DMS79 (cell line): ENCODE measurements around the gene SUPT3H.
"Not testable (repeated sequence)": the region's sequence is repeated elsewhere in the genome, so short reads cannot be mapped to it uniquely, and the experiment has no call there.

Experiments
- DNase-seq: peaks from one replicate; lab custom pipeline; 2025; lab: John Stamatoyannopoulos, UW

The SUPT3H gene

GRCh38 chr6:44951253-44951747, 426.4 kb downstream of the SUPT3H start:
- DNase-seq, result no peak

- no peak for DNase-seq
Observed at GRCh38 chr6:44949596-44950201, 428.0 kb downstream of the SUPT3H start.

GRCh38 chr6:44943541-44943940, 434.2 kb downstream of the SUPT3H start:
- no peak for DNase-seq

GRCh38 chr6:44942798-44943197, 434.9 kb downstream of the SUPT3H start:
- no peak for DNase-seq

GRCh38 chr6:44942201-44942600, 435.5 kb downstream of the SUPT3H start:
- no peak for DNase-seq

- no peak for DNase-seq
Observed at GRCh38 chr6:44940367-44940766, 437.4 kb downstream of the SUPT3H start.

GRCh38 chr6:44935693-44936300, 441.9 kb downstream of the SUPT3H start:
- DNase-seq, result no peak

GRCh38 chr6:44933108-44933507, 444.6 kb downstream of the SUPT3H start:
- DNase-seq, result no peak

- DNase-seq, result no peak
Observed at GRCh38 chr6:44932651-44933091, 445.1 kb downstream of the SUPT3H start.

GRCh38 chr6:44931385-44931784, 446.3 kb downstream of the SUPT3H start:
- DNase-seq, result no peak

GRCh38 chr6:44926556-44926955, 451.2 kb downstream of the SUPT3H start:
- no peak for DNase-seq

GRCh38 chr6:44925100-44925739, 452.5 kb downstream of the SUPT3H start:
- DNase-seq, result peak; percentile 3

GRCh38 chr6:44923444-44923843, 454.3 kb downstream of the SUPT3H start:
- DNase-seq, result no peak

GRCh38 chr6:44921798-44922197, 455.9 kb downstream of the SUPT3H start:
- no peak for DNase-seq

- DNase-seq, result no peak
Observed at GRCh38 chr6:44920952-44921491, 456.7 kb downstream of the SUPT3H start.

GRCh38 chr6:44918671-44919296, 458.9 kb downstream of the SUPT3H start:
- DNase-seq, result no peak

- DNase-seq, result no peak
Observed at GRCh38 chr6:44917430-44917829, 460.3 kb downstream of the SUPT3H start.

- no peak for DNase-seq
Observed at GRCh38 chr6:44915111-44915510, 462.6 kb downstream of the SUPT3H start.

GRCh38 chr6:44914141-44914540, 463.6 kb downstream of the SUPT3H start:
- no peak for DNase-seq

GRCh38 chr6:44906761-44907160, 471.0 kb downstream of the SUPT3H start:
- DNase-seq, result no peak

- not testable (repeated sequence) for DNase-seq
Observed at GRCh38 chr6:44900358-44900757, 477.4 kb downstream of the SUPT3H start.

- DNase-seq, result no peak
Observed at GRCh38 chr6:44898296-44898930, 479.3 kb downstream of the SUPT3H start.
